ENCODE results near the gene NCOA1.
"Not testable (repeated sequence)": the region's sequence is repeated elsewhere in the genome, so short reads cannot be mapped to it uniquely, and the experiment has no call there.

NCOA1 gene

DNA sequence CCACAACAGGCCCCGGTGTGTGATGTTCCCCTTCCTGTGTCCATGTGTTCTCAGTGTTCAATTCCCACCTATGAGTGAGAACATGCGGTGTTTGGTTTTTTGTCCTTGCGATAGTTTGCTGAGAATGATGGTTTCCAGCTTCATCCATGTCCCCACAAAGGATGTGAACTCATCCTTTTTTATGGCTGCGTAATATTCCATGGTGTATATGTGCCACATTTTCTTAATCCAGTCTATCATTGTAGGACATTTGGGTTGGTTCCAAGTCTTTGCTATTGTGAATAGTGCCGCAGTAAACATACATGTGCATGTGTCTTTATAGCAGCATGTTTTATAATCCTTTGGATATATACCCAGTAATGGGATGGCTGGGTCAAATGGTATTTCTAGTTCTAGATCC, 309.4 kb downstream of the NCOA1 start:
- H3K4ac ChIP-seq (ENCODE audit: low read length); H3K4me3 ChIP-seq (ENCODE audit: low read length in 2 of 2); H2BK5ac ChIP-seq (ENCODE audit: low read length); H2AK5ac ChIP-seq (ENCODE audit: low read depth, low read length); H3K4me2 ChIP-seq (ENCODE audit: insufficient read depth, low read length, poor library complexity, severe bottlenecking); H3K79me1 ChIP-seq (ENCODE audit: low read depth, low read length); H4K8ac ChIP-seq (ENCODE audit: low read depth, low read length); H3K27me3 ChIP-seq (ENCODE audit: control insufficient read depth in 3 of 3, insufficient read depth in 3 of 3, low read depth in 1 of 3, low read length in 3 of 3); H4K91ac ChIP-seq (ENCODE audit: low read depth, low read length, poor library complexity); H2BK120ac ChIP-seq (ENCODE audit: low read depth, low read length); H2BK12ac ChIP-seq (ENCODE audit: low read length); H2BK15ac ChIP-seq (ENCODE audit: low read length); DNase-seq (ENCODE audit: low spot score); H3K27ac ChIP-seq (replicated peaks; ENCODE audit: low read length); H3K14ac ChIP-seq (ENCODE audit: low read length); H3K23ac ChIP-seq (ENCODE audit: low read depth, low read length, poor library complexity); H2AFZ ChIP-seq (ENCODE audit: low read length); H3K4me1 ChIP-seq (ENCODE audit: control insufficient read depth in 2 of 2, insufficient read depth in 1 of 2, low read depth in 1 of 2, low read length in 2 of 2); H3K18ac ChIP-seq (ENCODE audit: low read length); H3K9ac ChIP-seq (ENCODE audit: low read depth, low read length, poor library complexity): not testable (repeated sequence)
- no CpG with 5 or more reads among the region's 5 CpGs for WGBS, 2 donors (ENCODE audit: extremely low coverage in 2 of 2, insufficient read length in 2 of 2, insufficient replicate concordance in 1 of 2)
- Histone ChIP-seq H3K36me3 (replicated peaks in 1 of 2; ENCODE audit: control insufficient read depth in 2 of 2, insufficient read depth in 2 of 2, low read length in 2 of 2) (peaks cover 24 to 53% of the 10 kb centered on the region in 2 donors), H3K9me3 (replicated peaks in 1 of 2; ENCODE audit: control insufficient read depth in 2 of 2, insufficient read depth in 1 of 2, low read depth in 1 of 2, low read length in 2 of 2) (peaks cover 13 to 36% of the 10 kb centered on the region in 2 donors)

DNA sequence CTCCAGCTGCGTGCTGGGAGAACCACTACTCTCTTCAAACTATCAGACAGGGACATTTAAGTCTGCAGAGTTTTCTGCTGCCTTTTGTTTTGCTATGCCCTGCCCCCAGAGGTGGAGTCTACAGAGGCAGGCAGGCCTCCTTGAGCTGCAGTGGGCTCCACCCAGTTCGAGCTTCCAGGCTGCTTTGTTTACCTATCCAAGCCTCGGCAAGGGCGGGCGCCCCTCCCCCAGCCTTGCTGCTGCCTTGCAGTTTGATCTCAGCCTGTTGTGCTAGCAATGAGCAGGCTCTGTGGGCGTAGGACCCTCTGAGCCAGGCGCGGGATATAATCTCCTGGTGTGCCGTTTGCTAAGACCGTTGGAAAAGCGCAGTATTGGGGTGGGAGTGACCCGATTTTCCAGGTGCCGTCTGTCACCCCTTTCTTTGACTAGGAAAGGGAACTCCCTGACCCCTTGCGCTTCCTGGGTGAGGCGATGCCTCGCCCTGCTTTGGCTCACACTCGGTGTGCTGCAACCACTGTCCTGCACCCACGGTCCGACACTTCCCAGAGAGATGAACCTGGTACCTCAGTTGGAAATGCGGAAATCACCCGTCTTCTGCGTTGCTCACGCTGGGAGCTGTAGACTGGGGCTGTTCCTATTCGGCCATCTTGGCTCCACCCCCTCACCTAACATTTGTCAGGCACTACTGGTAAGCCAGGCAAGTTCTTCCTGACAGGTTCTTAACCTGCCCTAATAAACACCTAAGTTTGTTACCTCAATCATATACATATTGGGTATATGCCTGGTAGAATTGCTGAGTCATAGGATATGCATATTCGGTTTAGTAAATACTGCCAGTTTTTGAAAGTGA, 315.0 kb downstream of the NCOA1 start:
- H3K4ac ChIP-seq (ENCODE audit: low read length); DNase-seq (ENCODE audit: low spot score); H2BK5ac ChIP-seq (ENCODE audit: low read length); H3K4me1 ChIP-seq (ENCODE audit: control insufficient read depth in 2 of 2, insufficient read depth in 1 of 2, low read depth in 1 of 2, low read length in 2 of 2); H2BK12ac ChIP-seq (ENCODE audit: low read length); H4K8ac ChIP-seq (ENCODE audit: low read depth, low read length); H3K18ac ChIP-seq (ENCODE audit: low read length); H2AK5ac ChIP-seq (ENCODE audit: low read depth, low read length); H3K27ac ChIP-seq (replicated peaks; ENCODE audit: low read length); H4K91ac ChIP-seq (ENCODE audit: low read depth, low read length, poor library complexity); H3K9ac ChIP-seq (ENCODE audit: low read depth, low read length, poor library complexity); H3K14ac ChIP-seq (ENCODE audit: low read length); H3K27me3 ChIP-seq (ENCODE audit: control insufficient read depth in 3 of 3, insufficient read depth in 3 of 3, low read depth in 1 of 3, low read length in 3 of 3); H2BK120ac ChIP-seq (ENCODE audit: low read depth, low read length); H3K4me2 ChIP-seq (ENCODE audit: insufficient read depth, low read length, poor library complexity, severe bottlenecking); H2BK15ac ChIP-seq (ENCODE audit: low read length); H2AFZ ChIP-seq (ENCODE audit: low read length); H3K23ac ChIP-seq (ENCODE audit: low read depth, low read length, poor library complexity); H3K79me1 ChIP-seq (ENCODE audit: low read depth, low read length); H3K4me3 ChIP-seq (ENCODE audit: low read length in 2 of 2): not testable (repeated sequence)
- Histone ChIP-seq H3K36me3 (replicated peaks in 1 of 2; ENCODE audit: control insufficient read depth in 2 of 2, insufficient read depth in 2 of 2, low read length in 2 of 2) (peaks cover 9 to 58% of the 10 kb centered on the region in 2 donors), H3K9me3 (replicated peaks in 1 of 2; ENCODE audit: control insufficient read depth in 2 of 2, insufficient read depth in 1 of 2, low read depth in 1 of 2, low read length in 2 of 2) (peaks cover 4 to 26% of the 10 kb centered on the region in 2 donors)
- no CpG with 5 or more reads among the region's 25 CpGs for WGBS, 2 donors (ENCODE audit: extremely low coverage in 2 of 2, insufficient read length in 2 of 2, insufficient replicate concordance in 1 of 2)

DNA sequence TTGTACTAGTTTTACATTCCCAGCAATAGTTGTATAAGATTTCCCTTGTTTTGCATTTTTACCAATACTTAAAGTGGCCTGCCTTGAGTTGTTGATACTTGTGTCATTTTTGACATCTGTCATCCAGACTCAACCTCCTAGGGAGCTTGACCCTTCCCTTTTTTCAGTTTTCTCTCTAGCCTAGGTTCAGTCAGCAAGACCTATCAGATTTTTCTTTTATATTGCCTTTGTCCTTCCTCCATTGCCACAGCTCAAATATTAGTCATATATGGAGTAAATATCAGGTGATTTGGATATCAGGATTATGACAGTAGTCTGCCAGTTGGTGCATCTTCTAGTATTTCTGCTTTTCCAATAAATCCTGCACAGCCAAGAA, 315.6 kb downstream of the NCOA1 start:
- H3K4ac ChIP-seq (ENCODE audit: low read length), result no peak overlapping the region
- no peak overlapping the region for H3K4me3 ChIP-seq (ENCODE audit: low read length in 2 of 2)
- H4K8ac ChIP-seq (ENCODE audit: low read depth, low read length), result no peak overlapping the region
- H2BK15ac ChIP-seq (ENCODE audit: low read length), result no peak overlapping the region
- H2AFZ ChIP-seq (ENCODE audit: low read length), result no peak overlapping the region
- no peak overlapping the region for H3K18ac ChIP-seq (ENCODE audit: low read length)
- no peak overlapping the region for H3K27ac ChIP-seq (replicated peaks; ENCODE audit: low read length)
- peaks cover 2% of the 10 kb centered on the region for H3K79me1 ChIP-seq (ENCODE audit: low read depth, low read length)
- H3K14ac ChIP-seq (ENCODE audit: low read length), result no peak overlapping the region
- H2BK120ac ChIP-seq (ENCODE audit: low read depth, low read length), result no peak overlapping the region
- H3K27me3 ChIP-seq (ENCODE audit: control insufficient read depth in 3 of 3, insufficient read depth in 3 of 3, low read depth in 1 of 3, low read length in 3 of 3), result no peaks in the 10 kb centered on the region
- no peaks in the 10 kb centered on the region for H3K4me1 ChIP-seq (ENCODE audit: control insufficient read depth in 2 of 2, insufficient read depth in 1 of 2, low read depth in 1 of 2, low read length in 2 of 2)
- no peak overlapping the region for H3K23ac ChIP-seq (ENCODE audit: low read depth, low read length, poor library complexity)
- no peak overlapping the region for H3K4me2 ChIP-seq (ENCODE audit: insufficient read depth, low read length, poor library complexity, severe bottlenecking)
- no peak overlapping the region for H2BK5ac ChIP-seq (ENCODE audit: low read length)
- no peak for DNase-seq (ENCODE audit: low spot score)
- no peak overlapping the region for H2AK5ac ChIP-seq (ENCODE audit: low read depth, low read length)
- no peak overlapping the region for H2BK12ac ChIP-seq (ENCODE audit: low read length)
- H4K91ac ChIP-seq (ENCODE audit: low read depth, low read length, poor library complexity), result no peak overlapping the region
- H3K36me3 ChIP-seq (replicated peaks in 1 of 2; ENCODE audit: control insufficient read depth in 2 of 2, insufficient read depth in 2 of 2, low read length in 2 of 2), result peaks cover 9 to 57% of the 10 kb centered on the region in 2 donors
- no peak overlapping the region for H3K9ac ChIP-seq (ENCODE audit: low read depth, low read length, poor library complexity)
- H3K9me3 ChIP-seq (replicated peaks in 1 of 2; ENCODE audit: control insufficient read depth in 2 of 2, insufficient read depth in 1 of 2, low read depth in 1 of 2, low read length in 2 of 2), result peaks cover 4 to 25% of the 10 kb centered on the region in 2 donors

DNA sequence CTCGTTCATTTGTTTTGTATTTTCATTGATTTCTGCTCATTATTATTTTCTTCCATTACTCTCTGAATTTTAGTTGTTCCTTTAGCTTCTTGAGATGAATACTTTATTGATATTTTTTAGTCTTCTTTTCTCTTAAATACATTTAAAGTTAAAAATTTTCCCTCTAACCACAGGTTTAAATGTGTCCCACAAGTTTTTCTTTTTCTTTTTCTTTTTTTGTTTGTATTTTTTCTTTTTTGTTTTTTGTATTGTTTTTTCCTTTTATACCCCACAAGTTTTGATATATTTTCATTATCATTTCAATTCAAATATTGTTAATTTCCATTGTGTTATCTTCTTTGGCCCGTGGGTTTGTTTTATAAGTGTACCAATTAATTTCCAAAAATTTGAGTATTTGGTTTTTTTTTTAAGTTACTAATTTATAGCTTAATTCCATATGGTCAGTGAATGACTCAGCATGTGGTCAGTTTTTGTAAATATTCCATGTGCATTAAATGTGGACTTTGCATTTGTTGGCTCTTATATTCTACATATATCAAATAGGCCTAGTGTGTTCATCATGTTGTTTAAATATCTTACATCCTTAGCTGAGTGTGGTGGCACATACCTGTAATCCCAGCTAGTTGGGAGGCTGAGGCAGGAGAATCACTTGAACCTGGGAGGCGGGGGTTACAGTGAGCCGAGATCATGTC, 318.4 kb downstream of the NCOA1 start:
- no peaks in the 10 kb centered on the region for H3K27me3 ChIP-seq (ENCODE audit: control insufficient read depth in 3 of 3, insufficient read depth in 3 of 3, low read depth in 1 of 3, low read length in 3 of 3)
- no peak overlapping the region for H2BK12ac ChIP-seq (ENCODE audit: low read length)
- no peak overlapping the region for H2BK120ac ChIP-seq (ENCODE audit: low read depth, low read length)
- no peak overlapping the region for H3K27ac ChIP-seq (replicated peaks; ENCODE audit: low read length)
- peaks cover 2% of the 10 kb centered on the region for H3K79me1 ChIP-seq (ENCODE audit: low read depth, low read length)
- H3K4me2 ChIP-seq (ENCODE audit: insufficient read depth, low read length, poor library complexity, severe bottlenecking), result no peak overlapping the region
- H4K91ac ChIP-seq (ENCODE audit: low read depth, low read length, poor library complexity), result no peak overlapping the region
- H3K4me1 ChIP-seq (ENCODE audit: control insufficient read depth in 2 of 2, insufficient read depth in 1 of 2, low read depth in 1 of 2, low read length in 2 of 2), result no peaks in the 10 kb centered on the region
- peaks cover 4 to 29% of the 10 kb centered on the region in 2 donors for H3K9me3 ChIP-seq (replicated peaks in 1 of 2; ENCODE audit: control insufficient read depth in 2 of 2, insufficient read depth in 1 of 2, low read depth in 1 of 2, low read length in 2 of 2)
- no peak overlapping the region for H4K8ac ChIP-seq (ENCODE audit: low read depth, low read length)
- H3K4me3 ChIP-seq (ENCODE audit: low read length in 2 of 2), result no peak overlapping the region
- H3K9ac ChIP-seq (ENCODE audit: low read depth, low read length, poor library complexity), result no peak overlapping the region
- H3K4ac ChIP-seq (ENCODE audit: low read length), result no peak overlapping the region
- no peak overlapping the region for H3K14ac ChIP-seq (ENCODE audit: low read length)
- H3K18ac ChIP-seq (ENCODE audit: low read length), result no peak overlapping the region
- no peak overlapping the region for H2AFZ ChIP-seq (ENCODE audit: low read length)
- H3K36me3 ChIP-seq (replicated peaks in 1 of 2; ENCODE audit: control insufficient read depth in 2 of 2, insufficient read depth in 2 of 2, low read length in 2 of 2), result peaks cover 15 to 81% of the 10 kb centered on the region in 2 donors
- WGBS, 2 donors (ENCODE audit: extremely low coverage in 2 of 2, insufficient read length in 2 of 2, insufficient replicate concordance in 1 of 2), result no CpG with 5 or more reads among the region's 4 CpGs
- no peak overlapping the region for H2BK15ac ChIP-seq (ENCODE audit: low read length)
- H2AK5ac ChIP-seq (ENCODE audit: low read depth, low read length), result no peak overlapping the region
- no peak overlapping the region for H3K23ac ChIP-seq (ENCODE audit: low read depth, low read length, poor library complexity)
- no peak overlapping the region for H2BK5ac ChIP-seq (ENCODE audit: low read length)
- no peak for DNase-seq (ENCODE audit: low spot score)
